NCI-H187 treated with DMSO at 0.1 percent for 48 hours (cell line): Measurements from ENCODE around the gene RNF187.
"Not testable (repeated sequence)": the region's sequence is repeated elsewhere in the genome, so short reads cannot be mapped to it uniquely, and the experiment has no call there.

Source experiments
- DNase-seq: peaks from one replicate; lab custom pipeline; 2025; lab: John Stamatoyannopoulos, UW

Gene RNF187

DNA sequence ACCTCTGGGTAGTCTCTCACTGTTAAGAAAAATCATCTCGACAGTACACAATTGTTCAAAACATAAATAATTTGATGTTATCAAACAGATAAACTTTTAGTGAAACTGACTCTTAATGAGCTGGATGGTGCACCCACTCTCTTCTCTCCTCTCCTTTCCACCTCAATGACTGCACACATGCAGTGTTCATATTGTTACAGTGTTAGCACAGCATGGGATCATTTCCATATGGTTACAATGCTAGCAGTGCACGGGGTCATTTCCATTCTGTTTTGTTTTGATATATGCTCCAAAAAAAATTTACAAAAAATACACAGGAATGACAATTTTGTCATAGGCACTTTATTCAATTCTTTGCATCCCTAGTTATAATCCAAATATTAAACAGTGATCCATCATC lies 26.4 kb upstream of the RNF187 start:
- no peak for DNase-seq

DNA sequence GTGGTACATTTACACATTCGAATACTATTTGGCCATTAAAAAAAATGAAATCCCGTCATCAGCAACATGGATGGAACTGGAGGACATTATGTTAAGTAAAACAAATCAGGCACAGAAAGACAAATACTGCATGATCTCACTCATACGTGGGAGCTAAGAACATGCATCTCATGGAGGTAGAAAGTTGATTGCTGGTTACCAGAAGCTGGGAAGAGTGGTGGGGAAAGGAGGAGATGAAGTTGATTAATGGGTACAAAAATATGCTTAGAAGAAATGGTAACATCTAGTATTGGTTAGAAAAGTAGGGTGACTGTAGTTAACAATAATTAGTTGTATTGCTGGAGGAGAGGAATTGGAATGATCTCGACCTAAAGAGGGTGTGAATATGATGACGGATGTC lies 24.6 kb upstream of the RNF187 start:
- no peak for DNase-seq

GRCh38 chr1:228463009-228463558 lies 24.1 kb upstream of the RNF187 start:
- no peak for DNase-seq

- DNase-seq: no peak
Observed at GRCh38 chr1:228463559-228464455, 23.4 kb upstream of the RNF187 start.

DNA sequence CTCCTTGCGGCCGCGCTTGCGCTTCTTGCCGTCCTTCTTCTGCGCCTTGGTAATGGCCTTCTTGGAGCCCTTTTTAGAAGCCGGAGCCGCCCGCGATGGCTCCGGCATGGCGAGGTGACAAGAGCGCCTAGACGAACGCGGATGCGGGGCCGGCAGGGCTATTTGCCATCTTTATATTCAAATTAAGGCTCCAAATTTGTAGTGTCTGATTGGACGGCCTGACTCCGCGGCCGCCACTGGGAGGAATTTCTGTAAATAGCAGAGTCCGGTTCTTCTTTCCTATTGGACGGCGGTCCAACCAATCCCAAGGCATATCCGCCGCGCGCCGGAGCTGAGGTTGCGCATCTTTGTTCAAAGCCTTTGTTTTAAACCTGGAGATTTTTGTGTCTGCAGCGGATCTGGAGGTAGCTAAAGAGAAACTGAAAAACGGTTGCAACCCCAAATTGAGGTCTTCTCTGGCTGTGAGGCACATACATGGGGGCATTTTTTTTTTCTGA lies 22.6 kb upstream of the RNF187 start:
- DNase-seq: no peak

- no peak for DNase-seq
Observed at GRCh38 chr1:228465141-228465540, 22.0 kb upstream of the RNF187 start.

GRCh38 chr1:228465571-228466146 lies 21.5 kb upstream of the RNF187 start:
- no peak for DNase-seq

- not testable (repeated sequence) for DNase-seq
Observed at GRCh38 chr1:228468188-228468587, 19.0 kb upstream of the RNF187 start.

DNA sequence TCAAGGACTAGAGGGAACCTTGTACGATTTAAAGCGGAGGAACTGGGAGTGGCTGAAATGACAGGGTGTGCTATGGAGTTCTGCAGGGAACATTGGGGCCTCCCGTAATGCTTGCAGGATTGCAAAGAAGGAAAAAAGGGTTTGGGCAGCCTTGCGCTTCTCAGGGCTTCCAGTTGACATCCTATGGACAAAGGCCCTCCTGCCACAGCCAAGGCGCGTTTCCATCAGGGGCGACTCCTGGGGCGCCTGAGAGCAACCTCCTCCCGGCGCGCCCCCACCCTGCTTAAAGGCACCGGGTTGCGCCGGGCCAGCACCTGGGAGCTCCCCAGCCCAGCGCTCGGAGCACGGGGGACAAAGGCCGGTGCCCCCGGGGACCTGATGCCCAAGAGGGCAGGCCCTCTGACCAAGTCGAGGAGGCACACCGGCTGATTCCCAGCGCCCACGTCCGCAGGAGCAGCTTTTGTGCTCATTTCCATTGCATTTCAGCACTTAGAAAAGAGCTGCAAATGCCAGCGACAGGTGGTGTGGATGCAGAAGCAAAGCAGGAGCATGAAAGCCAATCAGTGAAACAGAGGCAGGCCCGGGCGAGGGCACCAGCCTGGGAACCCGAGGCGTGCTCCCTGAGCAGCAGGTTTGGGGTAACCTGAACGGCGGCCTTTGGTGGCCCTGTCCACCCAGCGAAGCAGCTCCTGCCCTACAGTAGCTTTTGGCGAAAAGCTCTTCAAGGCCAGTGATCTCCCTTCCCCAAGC lies 17.6 kb upstream of the RNF187 start:
- DNase-seq: no peak

- DNase-seq: no peak
Observed at GRCh38 chr1:228471154-228471761, 15.9 kb upstream of the RNF187 start.

GRCh38 chr1:228471762-228472398 lies 15.3 kb upstream of the RNF187 start:
- no peak for DNase-seq

GRCh38 chr1:228472655-228473054 lies 14.5 kb upstream of the RNF187 start:
- DNase-seq: no peak

GRCh38 chr1:228474507-228474906 lies 12.7 kb upstream of the RNF187 start:
- DNase-seq: no peak

DNA sequence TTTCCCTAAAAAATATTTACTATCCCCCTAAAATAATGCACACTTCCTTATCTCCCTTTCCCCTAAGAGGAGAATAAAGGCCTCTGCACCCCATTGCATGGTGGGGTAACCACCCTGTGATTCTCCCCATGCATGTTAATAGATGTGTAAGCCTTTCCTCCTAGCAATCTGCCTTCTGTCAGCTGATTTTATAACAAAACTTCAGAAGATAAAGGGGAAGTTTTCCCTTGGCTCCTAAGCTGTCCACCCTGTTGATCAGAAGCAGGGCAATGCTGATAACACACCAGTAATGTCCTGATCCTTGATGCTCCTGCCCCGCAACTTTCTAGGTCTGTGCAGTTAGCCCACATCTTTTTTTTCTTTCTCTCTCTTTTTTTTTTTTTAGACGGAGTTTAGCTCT lies 11.4 kb upstream of the RNF187 start:
- no peak for DNase-seq

DNA sequence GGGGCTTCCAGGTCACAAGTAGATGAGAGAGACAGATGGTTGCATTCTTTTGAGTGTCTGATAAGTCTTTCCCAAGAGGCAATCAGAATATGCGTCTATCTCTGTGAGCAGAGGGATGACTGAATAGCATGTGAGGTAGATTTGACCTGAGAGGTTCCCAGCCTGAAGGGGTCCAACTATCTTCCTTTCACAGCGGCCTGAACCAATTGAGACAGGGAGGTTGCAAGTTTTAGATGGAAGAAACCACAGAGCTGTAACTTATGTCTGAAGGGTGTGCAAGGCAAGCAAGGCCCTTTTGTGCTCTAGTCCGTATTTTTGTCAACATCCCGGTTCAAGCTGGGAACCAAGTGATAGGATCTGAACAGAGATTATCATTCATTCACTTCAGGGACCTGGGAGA lies 9.9 kb upstream of the RNF187 start:
- no peak for DNase-seq

DNA sequence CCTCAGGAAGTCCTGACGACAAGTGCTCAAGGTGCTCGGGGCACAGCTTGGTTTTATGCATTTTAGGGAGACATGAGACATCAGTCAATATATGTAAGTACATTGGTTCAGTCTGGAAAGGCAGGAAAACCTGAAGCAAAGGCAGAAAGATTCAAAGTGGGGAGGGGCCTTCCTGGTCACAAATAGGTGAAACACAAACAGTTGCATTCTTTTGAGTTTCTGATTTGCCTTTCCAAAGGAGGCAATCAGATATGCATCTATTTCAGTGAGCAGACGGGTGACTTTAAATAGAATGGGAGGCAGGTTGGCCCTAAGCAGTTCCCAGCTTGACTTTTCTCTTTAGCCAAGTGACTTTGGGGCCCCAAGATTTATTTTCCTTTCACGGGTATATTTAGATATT lies 8.9 kb upstream of the RNF187 start:
- DNase-seq: no peak

DNA sequence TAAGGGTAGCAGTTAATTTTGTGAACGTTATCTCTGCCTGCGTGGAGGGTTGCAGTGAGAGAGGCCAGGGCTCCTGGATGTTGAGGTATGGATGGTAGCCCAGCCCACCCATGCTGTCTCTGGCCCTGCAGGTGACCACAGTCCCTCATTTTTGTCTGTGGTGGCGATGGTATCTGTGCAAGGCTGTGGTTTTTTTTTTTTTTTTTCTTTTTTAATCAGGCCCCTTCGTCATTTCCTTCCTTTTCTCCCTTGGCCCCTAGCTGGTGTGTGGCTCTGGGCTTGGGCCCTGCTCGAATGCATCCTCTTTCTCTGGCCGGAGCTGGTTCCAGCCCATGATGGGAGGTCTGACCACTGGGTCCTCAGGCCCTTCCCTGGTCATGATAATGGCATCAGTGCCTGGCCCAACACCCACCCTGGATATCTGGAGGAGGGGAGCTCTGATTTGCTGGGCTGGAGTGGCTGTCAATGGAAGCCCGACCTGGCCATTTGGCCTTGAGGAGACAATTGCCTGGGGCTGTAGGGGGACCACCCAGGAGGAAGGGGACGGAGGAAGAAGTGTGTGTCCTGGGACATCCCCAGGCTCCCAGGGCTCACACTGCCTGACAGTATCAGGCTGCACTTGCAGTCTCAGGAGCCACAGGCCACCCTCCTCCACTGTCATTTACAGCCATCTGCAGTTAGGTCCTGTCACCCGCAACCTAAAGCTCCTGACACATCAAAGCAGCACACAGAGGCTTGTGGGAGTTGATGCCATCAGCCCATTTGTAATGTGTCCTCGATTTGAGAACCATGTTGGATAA lies 8.1 kb upstream of the RNF187 start:
- DNase-seq: no peak

- DNase-seq: no peak
Observed at GRCh38 chr1:228483789-228484188, 3.4 kb upstream of the RNF187 start.

- no peak for DNase-seq
Observed at GRCh38 chr1:228486596-228487335, 416 bp upstream of the RNF187 start.
